ENCODE data around the gene DLG1.

Gene DLG1

GRCh38 chr3:197258168-197258755 lies 40.1 kb downstream of the DLG1 start:
- Histone ChIP-seq H3K9me3 (ENCODE audit: control insufficient read depth, insufficient read depth, low read length) (no peaks in the 10 kb centered on the region), H3K36me3 (ENCODE audit: control insufficient read depth, insufficient read depth, low read length) (no peaks in the 10 kb centered on the region), H3K4me3 (ENCODE audit: low read depth, low read length) (no peak overlapping the region), H3K27me3 (ENCODE audit: control insufficient read depth, insufficient read depth, low read length) (no peaks in the 10 kb centered on the region), H3K4me1 (ENCODE audit: control insufficient read depth, insufficient read depth, low read length) (peaks cover 4% of the 10 kb centered on the region), H3K9ac (ENCODE audit: low read depth, low read length) (no peak overlapping the region)

DNA sequence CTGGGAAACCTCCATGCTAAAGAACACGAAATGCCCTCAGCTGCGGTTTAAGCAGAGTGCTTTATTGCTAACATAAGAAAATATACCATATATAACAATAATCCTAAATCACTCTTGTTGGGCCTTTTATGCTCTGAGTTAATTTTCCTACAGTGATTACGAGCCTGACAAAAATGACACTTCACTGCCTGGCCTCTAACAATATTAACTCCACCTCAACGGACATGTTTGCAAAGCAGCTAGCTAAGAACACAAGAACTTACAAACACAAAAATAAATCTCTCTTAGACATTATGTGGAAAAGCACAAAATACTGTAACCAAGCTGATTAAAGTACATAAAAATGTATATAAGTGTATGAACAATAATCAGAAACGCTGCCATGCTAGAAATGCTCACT lies 40.7 kb downstream of the DLG1 start:
- H3K9ac ChIP-seq (ENCODE audit: low read depth, low read length): no peak overlapping the region
- peaks cover 4% of the 10 kb centered on the region for H3K4me1 ChIP-seq (ENCODE audit: control insufficient read depth, insufficient read depth, low read length)
- no peak overlapping the region for H3K4me3 ChIP-seq (ENCODE audit: low read depth, low read length)
- H3K36me3 ChIP-seq (ENCODE audit: control insufficient read depth, insufficient read depth, low read length): no peaks in the 10 kb centered on the region
- H3K27me3 ChIP-seq (ENCODE audit: control insufficient read depth, insufficient read depth, low read length): no peaks in the 10 kb centered on the region
- H3K9me3 ChIP-seq (ENCODE audit: control insufficient read depth, insufficient read depth, low read length): no peaks in the 10 kb centered on the region

DNA sequence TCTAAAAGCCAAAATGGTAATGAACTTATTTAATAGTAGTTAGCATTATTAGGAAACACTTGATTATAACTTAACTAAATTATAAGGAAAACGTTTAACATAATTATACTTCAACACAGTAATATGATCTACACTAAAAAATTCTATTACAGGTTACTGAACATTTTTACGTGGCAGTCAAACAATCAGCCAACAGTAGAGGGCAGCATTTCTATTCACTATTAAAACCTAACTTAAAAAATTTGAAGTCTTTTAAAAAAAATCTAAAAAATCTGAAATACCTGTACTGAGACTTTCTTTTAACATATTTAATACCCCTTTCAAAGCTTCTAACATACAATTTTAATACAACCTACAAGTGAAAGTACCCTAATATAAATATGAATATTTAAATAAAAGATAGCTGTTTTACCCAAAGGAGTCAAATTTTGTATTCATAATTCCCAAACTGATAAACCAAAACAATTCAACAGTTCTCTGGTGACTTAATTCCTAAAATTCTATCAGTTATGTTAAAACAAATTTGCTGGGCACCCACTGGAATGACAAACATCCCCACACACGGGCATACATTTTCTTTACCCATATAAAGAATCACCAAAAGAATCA lies 41.5 kb downstream of the DLG1 start:
- Histone ChIP-seq H3K27me3 (ENCODE audit: control insufficient read depth, insufficient read depth, low read length) (no peaks in the 10 kb centered on the region), H3K9me3 (ENCODE audit: control insufficient read depth, insufficient read depth, low read length) (no peaks in the 10 kb centered on the region), H3K36me3 (ENCODE audit: control insufficient read depth, insufficient read depth, low read length) (no peaks in the 10 kb centered on the region), H3K9ac (ENCODE audit: low read depth, low read length) (no peak overlapping the region), H3K4me1 (ENCODE audit: control insufficient read depth, insufficient read depth, low read length) (no peaks in the 10 kb centered on the region), H3K4me3 (ENCODE audit: low read depth, low read length) (no peak overlapping the region)

DNA sequence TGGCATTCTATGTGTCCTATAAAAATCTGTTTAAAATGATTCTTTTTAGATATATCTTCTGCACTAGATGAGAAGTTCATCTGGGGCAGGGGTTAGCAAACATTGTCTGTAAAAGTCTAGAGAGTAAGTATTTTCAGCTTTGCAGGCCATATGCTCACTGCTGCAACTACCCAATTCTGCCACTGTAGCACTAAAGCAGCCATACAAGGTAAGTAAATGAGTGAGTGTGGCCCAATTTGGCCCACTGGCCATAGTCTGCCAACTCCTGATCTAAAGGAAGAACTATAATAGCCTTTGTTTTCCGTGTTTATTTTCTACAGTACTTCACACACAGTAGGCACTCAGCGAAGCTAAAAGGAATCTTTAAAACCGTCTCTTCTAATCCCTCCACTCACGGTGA lies 42.3 kb downstream of the DLG1 start:
- H3K36me3 ChIP-seq (ENCODE audit: control insufficient read depth, insufficient read depth, low read length): no peaks in the 10 kb centered on the region
- no peak overlapping the region for H3K9ac ChIP-seq (ENCODE audit: low read depth, low read length)
- H3K4me3 ChIP-seq (ENCODE audit: low read depth, low read length): no peak overlapping the region

GRCh38 chr3:197253238-197253947 lies 45.0 kb downstream of the DLG1 start:
- Histone ChIP-seq H3K9ac (ENCODE audit: low read depth, low read length) (no peak overlapping the region), H3K36me3 (ENCODE audit: control insufficient read depth, insufficient read depth, low read length) (no peaks in the 10 kb centered on the region), H3K27me3 (ENCODE audit: control insufficient read depth, insufficient read depth, low read length) (no peaks in the 10 kb centered on the region), H3K4me1 (ENCODE audit: control insufficient read depth, insufficient read depth, low read length) (no peaks in the 10 kb centered on the region), H3K4me3 (ENCODE audit: low read depth, low read length) (no peak overlapping the region), H3K9me3 (ENCODE audit: control insufficient read depth, insufficient read depth, low read length) (peaks cover 10% of the 10 kb centered on the region)

More for the DNA sequence above, 42.3 kb downstream of the DLG1 start:
- peaks cover 3% of the 10 kb centered on the region for H3K9me3 ChIP-seq (ENCODE audit: control insufficient read depth, insufficient read depth, low read length)
- H3K4me1 ChIP-seq (ENCODE audit: control insufficient read depth, insufficient read depth, low read length): no peaks in the 10 kb centered on the region
- no peaks in the 10 kb centered on the region for H3K27me3 ChIP-seq (ENCODE audit: control insufficient read depth, insufficient read depth, low read length)

DNA sequence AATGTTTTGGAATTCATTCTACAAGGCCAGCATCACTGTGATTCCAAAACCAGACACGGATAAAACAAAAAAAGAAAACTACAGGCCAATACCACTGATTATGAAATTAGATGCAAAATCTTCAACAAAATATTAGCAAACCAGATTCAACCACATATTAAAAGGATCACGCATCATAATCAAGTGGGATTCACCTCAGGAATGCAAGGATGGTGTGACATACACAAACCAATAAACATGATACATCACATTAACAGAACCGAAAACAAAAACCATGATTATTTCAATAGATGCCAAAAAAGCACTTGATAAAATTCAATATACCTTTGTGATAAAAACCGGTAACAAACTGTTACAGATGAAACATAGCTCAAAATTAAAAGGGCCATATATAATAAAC lies 48.9 kb downstream of the DLG1 start:
- H3K4me3 ChIP-seq (ENCODE audit: low read depth, low read length): no peak overlapping the region
- H3K27me3 ChIP-seq (ENCODE audit: control insufficient read depth, insufficient read depth, low read length): no peaks in the 10 kb centered on the region
- no peak overlapping the region for H3K9ac ChIP-seq (ENCODE audit: low read depth, low read length)
- H3K36me3 ChIP-seq (ENCODE audit: control insufficient read depth, insufficient read depth, low read length): peaks cover 4% of the 10 kb centered on the region
- peaks cover 18% of the 10 kb centered on the region for H3K9me3 ChIP-seq (ENCODE audit: control insufficient read depth, insufficient read depth, low read length)
- no peaks in the 10 kb centered on the region for H3K4me1 ChIP-seq (ENCODE audit: control insufficient read depth, insufficient read depth, low read length)

DNA sequence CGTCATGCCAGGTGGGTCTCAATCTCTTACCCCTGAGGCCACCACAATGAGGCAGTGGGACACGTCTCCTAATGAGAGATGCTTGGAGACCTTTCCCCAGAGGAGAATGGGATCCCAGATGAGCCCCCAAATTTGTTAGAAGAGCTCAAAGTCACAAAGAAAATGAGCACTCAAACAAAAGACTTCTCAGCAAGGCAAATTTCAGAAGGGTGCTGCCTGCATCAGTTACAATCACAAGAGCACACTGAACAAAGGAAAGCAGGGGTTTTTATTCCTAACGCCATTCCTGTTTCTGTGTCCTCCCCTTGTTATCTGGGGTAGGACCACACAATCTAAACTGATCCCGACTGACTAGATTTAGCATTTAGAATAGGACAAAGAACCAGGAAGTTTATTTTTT lies 50.1 kb downstream of the DLG1 start:
- Histone ChIP-seq H3K4me3 (ENCODE audit: low read depth, low read length) (no peak overlapping the region), H3K27me3 (ENCODE audit: control insufficient read depth, insufficient read depth, low read length) (no peaks in the 10 kb centered on the region), H3K4me1 (ENCODE audit: control insufficient read depth, insufficient read depth, low read length) (no peaks in the 10 kb centered on the region), H3K9ac (ENCODE audit: low read depth, low read length) (no peak overlapping the region), H3K36me3 (ENCODE audit: control insufficient read depth, insufficient read depth, low read length) (peaks cover 8% of the 10 kb centered on the region), H3K9me3 (ENCODE audit: control insufficient read depth, insufficient read depth, low read length) (peaks cover 30% of the 10 kb centered on the region)

GRCh38 chr3:197244751-197245150 lies 53.7 kb downstream of the DLG1 start:
- Histone ChIP-seq H3K27me3 (ENCODE audit: control insufficient read depth, insufficient read depth, low read length) (no peaks in the 10 kb centered on the region), H3K36me3 (ENCODE audit: control insufficient read depth, insufficient read depth, low read length) (peaks cover 11% of the 10 kb centered on the region), H3K4me1 (ENCODE audit: control insufficient read depth, insufficient read depth, low read length) (no peaks in the 10 kb centered on the region), H3K4me3 (ENCODE audit: low read depth, low read length) (no peak overlapping the region), H3K9me3 (ENCODE audit: control insufficient read depth, insufficient read depth, low read length) (peaks cover 37% of the 10 kb centered on the region), H3K9ac (ENCODE audit: low read depth, low read length) (no peak overlapping the region)

GRCh38 chr3:197242784-197243432 lies 55.5 kb downstream of the DLG1 start:
- Histone ChIP-seq H3K4me1 (ENCODE audit: control insufficient read depth, insufficient read depth, low read length) (peaks cover under 1% of the 10 kb centered on the region), H3K9me3 (ENCODE audit: control insufficient read depth, insufficient read depth, low read length) (peaks cover 25% of the 10 kb centered on the region), H3K9ac (ENCODE audit: low read depth, low read length) (no peak overlapping the region), H3K27me3 (ENCODE audit: control insufficient read depth, insufficient read depth, low read length) (no peaks in the 10 kb centered on the region), H3K4me3 (ENCODE audit: low read depth, low read length) (no peak overlapping the region), H3K36me3 (ENCODE audit: control insufficient read depth, insufficient read depth, low read length) (peaks cover 11% of the 10 kb centered on the region)

GRCh38 chr3:197241173-197241572 lies 57.2 kb downstream of the DLG1 start:
- H3K9ac ChIP-seq (ENCODE audit: low read depth, low read length): no peak overlapping the region
- H3K36me3 ChIP-seq (ENCODE audit: control insufficient read depth, insufficient read depth, low read length): peaks cover 11% of the 10 kb centered on the region
- peaks cover 22% of the 10 kb centered on the region for H3K9me3 ChIP-seq (ENCODE audit: control insufficient read depth, insufficient read depth, low read length)
- H3K27me3 ChIP-seq (ENCODE audit: control insufficient read depth, insufficient read depth, low read length): no peaks in the 10 kb centered on the region
- no peak overlapping the region for H3K4me3 ChIP-seq (ENCODE audit: low read depth, low read length)
- peaks cover 4% of the 10 kb centered on the region for H3K4me1 ChIP-seq (ENCODE audit: control insufficient read depth, insufficient read depth, low read length)

DNA sequence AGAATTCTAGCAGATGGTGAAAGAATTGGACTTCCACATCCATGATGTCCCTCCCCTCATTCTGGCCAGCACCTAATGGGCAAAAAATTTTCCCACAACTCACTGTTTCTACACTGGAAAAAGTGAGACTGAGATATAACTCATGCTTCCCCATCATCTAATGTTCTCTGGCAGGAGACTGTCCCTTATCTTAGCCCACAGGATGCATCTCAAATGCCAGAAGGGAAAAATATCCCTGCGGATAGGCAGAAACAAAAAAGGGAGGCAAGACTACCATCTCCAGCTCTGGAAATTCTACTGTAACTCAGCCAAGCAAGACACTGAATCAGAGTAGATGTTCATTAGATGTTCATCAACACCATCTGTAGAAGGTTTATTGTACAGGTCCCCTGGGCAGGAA lies 58.6 kb downstream of the DLG1 start:
- Histone ChIP-seq H3K4me3 (ENCODE audit: low read depth, low read length) (no peak overlapping the region), H3K27me3 (ENCODE audit: control insufficient read depth, insufficient read depth, low read length) (no peaks in the 10 kb centered on the region), H3K9me3 (ENCODE audit: control insufficient read depth, insufficient read depth, low read length) (peaks cover 22% of the 10 kb centered on the region), H3K9ac (ENCODE audit: low read depth, low read length) (no peak overlapping the region), H3K4me1 (ENCODE audit: control insufficient read depth, insufficient read depth, low read length) (peaks cover 4% of the 10 kb centered on the region), H3K36me3 (ENCODE audit: control insufficient read depth, insufficient read depth, low read length) (peaks cover 10% of the 10 kb centered on the region)
